Activated CD8-positive, alpha-beta memory T cell treated with anti-CD3 and anti-CD28 coated beads, Interleukin-2, amount 50 U/mL, for 1 hour (primary cell): Measurements from ENCODE around the gene PKP1.
"Not testable (repeated sequence)": the region's sequence is repeated elsewhere in the genome, so short reads cannot be mapped to it uniquely, and the experiment has no call there.

Experiments used
- DNase-seq: peaks from one replicate; pipeline ENCODE4 v3.0.0-alpha.2; 2020; ENCODE audit errors: extremely low read depth

The PKP1 gene

GRCh38 chr1:201282931-201283829 lies at the start of gene PKP1:
Gene PKP1 (plus strand): TSS chr1:201283506. CDS start chr1:201283703, 197 bp downstream.
- DNase-seq, result no peak

- not testable (repeated sequence) for DNase-seq
Measured at GRCh38 chr1:201239646-201240045, 43.7 kb upstream of the PKP1 start.

- no peak for DNase-seq
Measured at GRCh38 chr1:201240171-201240570, 43.1 kb upstream of the PKP1 start.

GRCh38 chr1:201241736-201242135 lies 41.6 kb upstream of the PKP1 start:
- DNase-seq, result no peak

- no peak for DNase-seq
Measured at GRCh38 chr1:201245082-201245481, 38.2 kb upstream of the PKP1 start.

- DNase-seq, result no peak
Measured at GRCh38 chr1:201248721-201249559, 34.4 kb upstream of the PKP1 start.

- no peak for DNase-seq
Measured at GRCh38 chr1:201250326-201251011, 32.8 kb upstream of the PKP1 start.

GRCh38 chr1:201251411-201251810 lies 31.9 kb upstream of the PKP1 start:
- DNase-seq, result no peak

- no peak for DNase-seq
Measured at GRCh38 chr1:201251851-201252430, 31.4 kb upstream of the PKP1 start.

GRCh38 chr1:201252944-201253371 lies 30.3 kb upstream of the PKP1 start:
- DNase-seq, result no peak

- DNase-seq, result no peak
Measured at GRCh38 chr1:201253411-201253810, 29.9 kb upstream of the PKP1 start.

GRCh38 chr1:201253906-201254624 lies 29.2 kb upstream of the PKP1 start:
- no peak for DNase-seq

- peak; percentile 4 for DNase-seq
Measured at GRCh38 chr1:201254625-201255478, 28.5 kb upstream of the PKP1 start.

- DNase-seq, result no peak
Measured at GRCh38 chr1:201255479-201256362, 27.6 kb upstream of the PKP1 start.

- not testable (repeated sequence) for DNase-seq
Measured at GRCh38 chr1:201258132-201258531, 25.2 kb upstream of the PKP1 start.

- DNase-seq, result no peak
Measured at GRCh38 chr1:201258763-201259230, 24.5 kb upstream of the PKP1 start.

GRCh38 chr1:201259476-201260235 lies 23.6 kb upstream of the PKP1 start:
- DNase-seq, result no peak

- DNase-seq, result no peak
Measured at GRCh38 chr1:201260236-201260590, 23.1 kb upstream of the PKP1 start.
